ENCODE data around the gene IFT20. TPM values are rescaled to one million over a fixed set of nuclear protein-coding genes. Genes with fewer than 3 reads are reported as not detected.

IFT20 gene
- total RNA-seq, 6 donors from 2014 or later = 28.6 to 60.8 (median 44.3) TPM

DNA sequence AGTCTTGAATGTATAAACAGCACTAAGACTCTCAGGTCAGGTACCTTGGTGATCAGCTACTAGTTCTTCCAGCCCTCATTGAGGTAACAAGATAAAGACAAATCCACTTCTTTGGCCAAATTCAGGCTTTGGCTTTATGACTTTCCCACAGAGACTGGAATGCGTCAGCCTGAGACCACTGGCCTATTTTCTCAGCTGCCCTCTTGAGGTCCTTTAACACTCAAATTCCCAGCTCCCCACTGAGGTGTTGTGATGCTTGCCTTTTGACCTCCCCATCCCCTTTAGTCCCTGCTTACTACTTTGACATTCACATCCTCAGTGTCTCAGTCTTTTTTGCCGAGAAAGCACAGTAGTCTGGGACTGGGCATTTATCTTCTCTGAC lies 10.9 kb upstream of the IFT20 start:
- no peak overlapping the region for H3K4me3 ChIP-seq
- no peaks in the 10 kb centered on the region for H3K9me3 ChIP-seq
- H3K36me3 ChIP-seq = peaks cover 52 to 100% (median 86%) of the 10 kb centered on the region in 4 donors
- 80 to 81% methylated on average over 2 of the region's 2 CpGs for WGBS, 2 donors
- H3K27me3 ChIP-seq = no peaks in the 10 kb centered on the region
- peaks cover 8 to 13% (median 11%) of the 10 kb centered on the region in 4 donors for H3K4me1 ChIP-seq
- DNase-seq (no peak), ATAC-seq (ENCODE audit: low FRiP score in 2 of 2) (no peak)
- peak overlapping the region in 2 of 4 donors; percentile 20 to 43 for H3K27ac ChIP-seq
- no peak for TF ChIP-seq EP300 (IDR thresholded peaks at IDR 0.05)
- TF ChIP-seq, protein P1, sequence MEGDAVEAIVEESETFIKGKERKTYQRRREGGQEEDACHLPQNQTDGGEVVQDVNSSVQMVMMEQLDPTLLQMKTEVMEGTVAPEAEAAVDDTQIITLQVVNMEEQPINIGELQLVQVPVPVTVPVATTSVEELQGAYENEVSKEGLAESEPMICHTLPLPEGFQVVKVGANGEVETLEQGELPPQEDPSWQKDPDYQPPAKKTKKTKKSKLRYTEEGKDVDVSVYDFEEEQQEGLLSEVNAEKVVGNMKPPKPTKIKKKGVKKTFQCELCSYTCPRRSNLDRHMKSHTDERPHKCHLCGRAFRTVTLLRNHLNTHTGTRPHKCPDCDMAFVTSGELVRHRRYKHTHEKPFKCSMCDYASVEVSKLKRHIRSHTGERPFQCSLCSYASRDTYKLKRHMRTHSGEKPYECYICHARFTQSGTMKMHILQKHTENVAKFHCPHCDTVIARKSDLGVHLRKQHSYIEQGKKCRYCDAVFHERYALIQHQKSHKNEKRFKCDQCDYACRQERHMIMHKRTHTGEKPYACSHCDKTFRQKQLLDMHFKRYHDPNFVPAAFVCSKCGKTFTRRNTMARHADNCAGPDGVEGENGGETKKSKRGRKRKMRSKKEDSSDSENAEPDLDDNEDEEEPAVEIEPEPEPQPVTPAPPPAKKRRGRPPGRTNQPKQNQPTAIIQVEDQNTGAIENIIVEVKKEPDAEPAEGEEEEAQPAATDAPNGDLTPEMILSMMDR (IDR thresholded peaks at IDR 0.05) = no peak
- no peak for TF ChIP-seq POLR2AphosphoS5 (IDR thresholded peaks at IDR 0.05)
- no peak for TF ChIP-seq POLR2A (IDR thresholded peaks at IDR 0.05)

DNA sequence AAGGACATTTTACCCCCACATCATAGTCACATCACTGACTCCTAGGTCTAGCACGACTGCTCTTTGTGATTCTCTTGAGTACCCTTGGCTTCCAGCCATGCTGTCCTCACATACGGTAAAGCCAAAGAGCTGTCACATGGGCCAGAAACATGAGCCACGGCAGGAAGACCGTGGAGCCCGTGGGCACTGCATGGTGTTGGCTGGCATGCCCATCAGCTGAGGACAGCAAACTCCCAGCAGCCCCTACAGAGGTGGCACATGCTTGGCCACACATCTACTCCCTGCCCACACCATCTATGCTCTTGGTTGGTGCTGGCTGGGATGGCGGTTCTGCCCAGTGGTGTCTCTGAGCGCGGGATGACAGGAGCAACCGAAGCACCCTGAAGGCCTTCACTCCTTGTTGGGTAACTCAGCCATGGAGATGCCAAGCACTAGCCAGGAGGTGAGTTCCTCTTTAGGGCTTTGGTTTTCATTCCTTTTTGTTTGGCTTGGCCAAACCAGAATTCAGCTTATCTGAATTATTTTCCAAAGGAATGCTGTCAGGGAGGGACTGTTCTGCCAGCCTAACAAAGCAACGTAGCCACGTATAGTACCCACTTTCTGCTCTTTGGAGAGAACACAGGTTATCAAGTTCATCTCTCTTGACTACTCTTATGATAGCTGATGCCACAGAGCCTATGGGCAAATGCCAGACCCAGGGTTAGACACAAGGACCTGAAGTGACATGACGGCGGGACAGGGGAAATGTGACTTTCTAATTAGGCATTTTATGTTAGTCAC lies 10.3 kb upstream of the IFT20 start:
- Histone ChIP-seq H3K4me1 (peaks cover 8 to 15% (median 11%) of the 10 kb centered on the region in 4 donors), H3K27me3 (no peaks in the 10 kb centered on the region), H3K4me3 (no peak overlapping the region), H3K36me3 (peaks cover 49 to 100% (median 86%) of the 10 kb centered on the region in 4 donors), H3K9me3 (no peaks in the 10 kb centered on the region), H3K27ac (peak overlapping the region; percentile 10 to 57 (median 38))
- DNase-seq = no peak
- ATAC-seq (ENCODE audit: low FRiP score in 2 of 2) = peak in 1 of 2 donors; percentile 6
- TF ChIP-seq, protein P1 (IDR thresholded peaks at IDR 0.05) = no peak
- TF ChIP-seq POLR2AphosphoS5 (IDR thresholded peaks at IDR 0.05) (no peak), POLR2A (IDR thresholded peaks at IDR 0.05) (no peak), EP300 (IDR thresholded peaks at IDR 0.05) (no peak)
- WGBS, 2 donors = 55 to 69% methylated on average over 13 of the region's 13 CpGs

- peak in 1 of 2 donors; percentile 62 for DNase-seq
- H3K9me3 ChIP-seq = no peaks in the 10 kb centered on the region
- peaks cover 11 to 19% (median 13%) of the 10 kb centered on the region in 4 donors for H3K4me1 ChIP-seq
- no peaks in the 10 kb centered on the region for H3K27me3 ChIP-seq
- H3K27ac ChIP-seq = no peak overlapping the region
- ATAC-seq (ENCODE audit: low FRiP score in 2 of 2) = no peak
- TF ChIP-seq EP300 (IDR thresholded peaks at IDR 0.05) (no peak), POLR2A (IDR thresholded peaks at IDR 0.05) (no peak), POLR2AphosphoS5 (IDR thresholded peaks at IDR 0.05) (no peak)
- TF ChIP-seq, protein P1 (IDR thresholded peaks at IDR 0.05) = no peak
- WGBS, 2 donors = 95 to 100% methylated on average over 7 to 19 of the region's 19 CpGs
- peaks cover 54 to 100% (median 88%) of the 10 kb centered on the region in 4 donors for H3K36me3 ChIP-seq
- no peak overlapping the region for H3K4me3 ChIP-seq
These were observed 9.2 kb upstream of the IFT20 start for GRCh38 chr17:28344435-28344901.

DNA sequence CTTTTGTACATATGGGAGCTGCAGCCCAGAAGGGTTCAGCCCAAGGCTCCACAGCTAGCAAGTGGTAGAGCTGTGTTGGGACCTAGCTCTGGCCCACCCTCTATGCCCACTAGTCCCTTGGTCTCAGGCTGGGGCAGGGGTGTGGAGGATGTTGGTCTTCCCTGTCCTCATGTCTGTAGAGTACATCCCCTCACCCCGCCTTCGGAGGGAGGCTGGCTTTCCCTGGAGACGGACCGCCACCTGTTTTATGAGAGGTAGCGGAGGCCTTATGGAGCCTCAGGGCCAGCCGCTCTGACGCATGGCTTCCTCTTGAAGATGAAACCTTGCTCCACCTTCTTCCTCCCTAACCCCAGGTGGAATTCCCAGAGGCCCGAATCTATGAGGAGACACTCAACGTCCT lies 8.7 kb upstream of the IFT20 start:
- H3K36me3 ChIP-seq = peaks cover 55 to 98% (median 89%) of the 10 kb centered on the region in 4 donors
- ATAC-seq (ENCODE audit: low FRiP score in 2 of 2) (no peak), DNase-seq (no peak)
- no peak overlapping the region for H3K4me3 ChIP-seq
- WGBS, 2 donors = 87 to 94% methylated on average over 7 to 9 of the region's 9 CpGs
- TF ChIP-seq POLR2AphosphoS5 (IDR thresholded peaks at IDR 0.05) = no peak
- TF ChIP-seq, protein P1 (IDR thresholded peaks at IDR 0.05) = no peak
- TF ChIP-seq EP300 (IDR thresholded peaks at IDR 0.05) = no peak
- no peak for TF ChIP-seq POLR2A (IDR thresholded peaks at IDR 0.05)
- no peaks in the 10 kb centered on the region for H3K9me3 ChIP-seq
- H3K4me1 ChIP-seq = peaks cover 11 to 23% (median 17%) of the 10 kb centered on the region in 4 donors
- H3K27me3 ChIP-seq = no peaks in the 10 kb centered on the region
- no peak overlapping the region for H3K27ac ChIP-seq
